Kidney (tissue), 14 donors: ENCODE measurements around the gene PTPRM. TPM values are rescaled to one million over a fixed set of nuclear protein-coding genes. Genes with fewer than 3 reads are reported as not detected.

Experiments used
- DNase-seq, 5 donors: peaks; one replicate each; pipeline ENCODE4 v3.0.0-alpha.2; 2013 to 2020
- FAIRE-seq: peaks from 2 replicates; lab custom pipeline; 2012; peaks lifted over from hg19 to GRCh38; lab: Jason Lieb, UNC
- H3K27ac ChIP-seq, 2 donors: one replicate each; pipeline ENCODE4 v1.7.0; 2013; ENCODE audit warnings: low read depth in 2 of 2, low read length in 2 of 2, inconsistent platforms in 1 of 2
- H3K27me3 ChIP-seq: one replicate; pipeline ENCODE4 v1.7.1; 2013; ENCODE audit warnings: low read length, inconsistent platforms; ENCODE audit not compliant: control insufficient read depth, insufficient read depth
- H3K36me3 ChIP-seq, 3 donors: one replicate each; pipeline versions ENCODE4 v1.7.0 to v1.7.1; 2013; ENCODE audit warnings: low read length in 3 of 3, control low read depth in 1 of 3, inconsistent platforms in 1 of 3; ENCODE audit not compliant: insufficient read depth in 3 of 3, control insufficient read depth in 2 of 3
- H3K4me1 ChIP-seq, 3 donors: one replicate each; pipeline versions ENCODE4 v1.7.0 to v1.7.1; 2013; ENCODE audit warnings: low read length in 3 of 3, inconsistent platforms in 1 of 3, low read depth in 1 of 3; ENCODE audit not compliant: control insufficient read depth in 2 of 3, insufficient read depth in 2 of 3
- H3K4me3 ChIP-seq, 3 donors: one replicate each; pipeline versions ENCODE4 v1.7.0 to v1.8.1; 2013; ENCODE audit warnings: low read length in 3 of 3, control low read depth in 1 of 3, inconsistent platforms in 1 of 3
- H3K9ac ChIP-seq, 3 donors: one replicate each; pipeline versions ENCODE4 v1.7.0 to v1.7.1; 2013; ENCODE audit warnings: low read length in 3 of 3, control low read depth in 1 of 3, inconsistent platforms in 1 of 3
- H3K9me3 ChIP-seq, 3 donors: one replicate each; pipeline versions ENCODE4 v1.7.0 to v1.7.1; 2013; ENCODE audit warnings: low read length in 3 of 3, control low read depth in 1 of 3, inconsistent platforms in 1 of 3; ENCODE audit not compliant: control insufficient read depth in 2 of 3, insufficient read depth in 1 of 3
- CTCF ChIP-seq: IDR thresholded peaks from 3 replicates; pipeline ENCODE4 v1.5.1; 2012; ENCODE audit warnings: mild to moderate bottlenecking, moderate library complexity, borderline replicate concordance; ENCODE audit not compliant: insufficient read depth; ENCODE audit errors: extremely low read depth
- intact Hi-C: fragments of 100-400 bp; cut with DNase I; formaldehyde crosslinking; loops from one replicate; pipeline ENCODE4 v1.11.1; 2022
- polyA plus RNA-seq: library from polyadenylated mRNA; stranded (reverse); fragments of 350-450 nt; fragmentation: Illumina TruSeq; extraction: RNeasy Lipid Tissue Mini Kit (QIAGEN cat#74804); gene quantifications from one replicate; pipeline ENCODE4 v1.2.3, GENCODE V29; 2014; ENCODE audit warnings: low read depth, low replicate concordance; ENCODE audit not compliant: insufficient read depth
- total RNA-seq: library from RNA; stranded (reverse); fragmentation: NEBNext Ultra II Directional; extraction: Animal tissue kit (Norgen Biotek cat#: 25700); gene quantifications from one replicate; pipeline ENCODE4 v1.2.1, GENCODE V29; 2021
- donor health status: control.
- donor health status: control.
- donor health status: control.
- donor health status: control.
- donor health status: control.
- donor health status: DM: yes; HTN: yes; CAD: no.
- donor health status: Normal renal cell carcinoma (clear cell type).

The PTPRM gene
- total and polyA plus RNA-seq, 2 donors from 2014 or later, result 52.4 to 98.9 TPM

GRCh38 chr18:7579918-7580542 is 12.9 kb downstream of the PTPRM start:
- no peak overlapping the region for H3K9ac ChIP-seq
- no peak overlapping the region for H3K4me3 ChIP-seq
- no peaks in the 10 kb centered on the region for H3K36me3 ChIP-seq
- no peak for DNase-seq
- no peak overlapping the region for H3K27ac ChIP-seq
- peaks cover 0 to 12% (median 5%) of the 10 kb centered on the region in 3 donors for H3K4me1 ChIP-seq
- intact Hi-C loops, result no loop called here
- no peak for TF ChIP-seq CTCF
- no peaks in the 10 kb centered on the region for H3K27me3 ChIP-seq
- no peak for FAIRE-seq
- H3K9me3 ChIP-seq, result no peaks in the 10 kb centered on the region

- no peak for FAIRE-seq
- peaks cover 0 to 19% (median 5%) of the 10 kb centered on the region in 3 donors for H3K4me1 ChIP-seq
- TF ChIP-seq CTCF, result no peak
- H3K9me3 ChIP-seq, result no peaks in the 10 kb centered on the region
- DNase-seq, result peak in 3 of 5 donors; percentile 27 to 74 (median 52)
- no peaks in the 10 kb centered on the region for H3K27me3 ChIP-seq
- no peak overlapping the region for H3K27ac ChIP-seq
- H3K9ac ChIP-seq, result no peak overlapping the region
- intact Hi-C loops, result no loop called here
- H3K4me3 ChIP-seq, result no peak overlapping the region
- no peaks in the 10 kb centered on the region for H3K36me3 ChIP-seq
Observed at GRCh38 chr18:7584646-7585275, 17.6 kb downstream of the PTPRM start.

- Histone ChIP-seq H3K4me1 (peaks cover 0 to 19% (median 5%) of the 10 kb centered on the region in 3 donors), H3K27me3 (no peaks in the 10 kb centered on the region), H3K9me3 (no peaks in the 10 kb centered on the region), H3K36me3 (no peaks in the 10 kb centered on the region), H3K27ac (no peak overlapping the region), H3K9ac (no peak overlapping the region), H3K4me3 (no peak overlapping the region)
- DNase-seq (no peak), FAIRE-seq (no peak)
- TF ChIP-seq CTCF, result no peak
- intact Hi-C loops, result no loop called here
Observed at GRCh38 chr18:7585276-7585670, 18.2 kb downstream of the PTPRM start.
